ENCODE measurements around the gene UBTF.

UBTF gene

GRCh38 chr17:44198721-44199552 is 20.5 kb downstream of the UBTF start:
- H3K4me3 ChIP-seq (ENCODE audit: control insufficient read depth in 1 of 7, extremely low read depth in 1 of 7, insufficient read depth in 4 of 7, low read depth in 2 of 7, low read length in 6 of 7): peak overlapping the region; percentile 72 to 87 (median 78)
- H3K9me3 ChIP-seq (ENCODE audit: control extremely low read depth in 1 of 5, control insufficient read depth in 4 of 5, insufficient read depth in 2 of 5, low read depth in 1 of 5, low read length in 4 of 5): no peaks in the 10 kb centered on the region
- H3K27me3 ChIP-seq (replicated peaks in 2 of 5; ENCODE audit: control insufficient read depth in 4 of 5, insufficient read depth in 5 of 5, low read length in 4 of 5): no peaks in the 10 kb centered on the region
- peak; percentile 56 to 72 (median 60) for DNase-seq
- 0% methylated on average over 16 of the region's 68 CpGs for WGBS (ENCODE audit: insufficient coverage)
- CTCF ChIA-PET: interaction anchor here (0.9 to 2.4 kb wide), 8 partner anchors 10 to 147 kb away, joined by 3 to 21 read pairs (median 5); partner anchors contain the start of genes SLC25A39 and TMUB2
- H3K36me3 ChIP-seq (ENCODE audit: control insufficient read depth in 4 of 4, insufficient read depth in 4 of 4, low read length in 3 of 4): peaks cover 9 to 35% (median 31%) of the 10 kb centered on the region in 4 experiments
- peak overlapping the region; percentile 72 to 92 for H3K27ac ChIP-seq (ENCODE audit: insufficient read depth in 1 of 2, low read depth in 1 of 2, low read length in 2 of 2, poor library complexity in 1 of 2, severe bottlenecking in 2 of 2)
- H3K4me1 ChIP-seq (ENCODE audit: control extremely low read depth in 1 of 4, control insufficient read depth in 4 of 4, insufficient read depth in 4 of 4, low read length in 3 of 4): peaks cover 6 to 40% (median 40%) of the 10 kb centered on the region in 4 experiments
- POLR2A ChIA-PET: interaction anchor here (0.8 to 2.0 kb wide), 4 partner anchors 12 to 146 kb away, joined by 3 to 14 read pairs (median 8); partner anchors contain the start of genes GRN and TMUB2

- WGBS (ENCODE audit: insufficient coverage): 54% methylated on average over 7 of the region's 11 CpGs
- Histone ChIP-seq H3K9me3 (ENCODE audit: control extremely low read depth in 1 of 5, control insufficient read depth in 4 of 5, insufficient read depth in 2 of 5, low read depth in 1 of 5, low read length in 4 of 5) (no peaks in the 10 kb centered on the region), H3K4me1 (ENCODE audit: control extremely low read depth in 1 of 4, control insufficient read depth in 4 of 4, insufficient read depth in 4 of 4, low read length in 3 of 4) (peaks cover 6 to 33% (median 32%) of the 10 kb centered on the region in 4 experiments), H3K36me3 (ENCODE audit: control insufficient read depth in 4 of 4, insufficient read depth in 4 of 4, low read length in 3 of 4) (peaks cover 9 to 43% (median 36%) of the 10 kb centered on the region in 4 experiments), H3K27ac (ENCODE audit: insufficient read depth in 1 of 2, low read depth in 1 of 2, low read length in 2 of 2, poor library complexity in 1 of 2, severe bottlenecking in 2 of 2) (peak overlapping the region; percentile 72 to 92), H3K27me3 (replicated peaks in 2 of 5; ENCODE audit: control insufficient read depth in 4 of 5, insufficient read depth in 5 of 5, low read length in 4 of 5) (no peaks in the 10 kb centered on the region), H3K4me3 (ENCODE audit: control insufficient read depth in 1 of 7, extremely low read depth in 1 of 7, insufficient read depth in 4 of 7, low read depth in 2 of 7, low read length in 6 of 7) (peak overlapping the region; percentile 72 to 87 (median 78))
- DNase-seq: peak; percentile 83 to 88 (median 86)
- ChIA-PET POLR2A (interaction anchor here (1.4 to 2.0 kb wide), 3 partner anchors 12 to 147 kb away, joined by 6 to 14 read pairs (median 11); partner anchors contain the start of genes GRN and TMUB2), CTCF (interaction anchor here (0.9 to 2.4 kb wide), 8 partner anchors 9 to 148 kb away, joined by 3 to 21 read pairs (median 5); partner anchors contain the start of genes SLC25A39 and TMUB2)
These were observed 21.3 kb downstream of the UBTF start for GRCh38 chr17:44197980-44198720.

GRCh38 chr17:44197107-44197506 is 22.4 kb downstream of the UBTF start:
- Histone ChIP-seq H3K36me3 (ENCODE audit: control insufficient read depth in 4 of 4, insufficient read depth in 4 of 4, low read length in 3 of 4) (peaks cover 9 to 51% (median 42%) of the 10 kb centered on the region in 4 experiments), H3K4me1 (ENCODE audit: control extremely low read depth in 1 of 4, control insufficient read depth in 4 of 4, insufficient read depth in 4 of 4, low read length in 3 of 4) (peaks cover 6 to 27% (median 26%) of the 10 kb centered on the region in 4 experiments), H3K27me3 (replicated peaks in 2 of 5; ENCODE audit: control insufficient read depth in 4 of 5, insufficient read depth in 5 of 5, low read length in 4 of 5) (no peaks in the 10 kb centered on the region), H3K4me3 (ENCODE audit: control insufficient read depth in 1 of 7, extremely low read depth in 1 of 7, insufficient read depth in 4 of 7, low read depth in 2 of 7, low read length in 6 of 7) (peak overlapping the region in 1 of 7 experiments; percentile 4), H3K9me3 (ENCODE audit: control extremely low read depth in 1 of 5, control insufficient read depth in 4 of 5, insufficient read depth in 2 of 5, low read depth in 1 of 5, low read length in 4 of 5) (no peaks in the 10 kb centered on the region), H3K27ac (ENCODE audit: insufficient read depth in 1 of 2, low read depth in 1 of 2, low read length in 2 of 2, poor library complexity in 1 of 2, severe bottlenecking in 2 of 2) (peak overlapping the region; percentile 72 to 92)
- WGBS (ENCODE audit: insufficient coverage): 94% methylated on average over 15 of the region's 15 CpGs
- CTCF ChIA-PET: interaction anchor here (0.8 to 2.4 kb wide), 4 partner anchors 8 to 128 kb away, joined by 3 to 21 read pairs (median 6); partner anchors contain the start of gene SLC25A39
- POLR2A ChIA-PET: no interaction called here
- no peak for DNase-seq

- peaks cover 9 to 76% (median 60%) of the 10 kb centered on the region in 4 experiments for H3K36me3 ChIP-seq (ENCODE audit: control insufficient read depth in 4 of 4, insufficient read depth in 4 of 4, low read length in 3 of 4)
- CTCF ChIA-PET: interaction anchor here (0.7 kb wide), 1 partner anchor 25 kb away, joined by 3 read pairs; no protein-coding TSS in a partner anchor
These were observed 26.0 kb downstream of the UBTF start for GRCh38 chr17:44193326-44194084.

GRCh38 chr17:44192750-44193149 is 26.7 kb downstream of the UBTF start:
- no peak for DNase-seq
- no peaks in the 10 kb centered on the region for H3K9me3 ChIP-seq (ENCODE audit: control extremely low read depth in 1 of 5, control insufficient read depth in 4 of 5, insufficient read depth in 2 of 5, low read depth in 1 of 5, low read length in 4 of 5)
- peaks cover 6 to 16% (median 15%) of the 10 kb centered on the region in 4 experiments for H3K4me1 ChIP-seq (ENCODE audit: control extremely low read depth in 1 of 4, control insufficient read depth in 4 of 4, insufficient read depth in 4 of 4, low read length in 3 of 4)
- CTCF ChIA-PET: interaction anchor here (1.4 kb wide), 1 partner anchor 17 kb away, joined by 4 read pairs; no protein-coding TSS in a partner anchor
- WGBS (ENCODE audit: insufficient coverage): 100% methylated on average over 3 of the region's 5 CpGs
- H3K36me3 ChIP-seq (ENCODE audit: control insufficient read depth in 4 of 4, insufficient read depth in 4 of 4, low read length in 3 of 4): peaks cover 9 to 76% (median 59%) of the 10 kb centered on the region in 4 experiments
- H3K27ac ChIP-seq (ENCODE audit: insufficient read depth in 1 of 2, low read depth in 1 of 2, low read length in 2 of 2, poor library complexity in 1 of 2, severe bottlenecking in 2 of 2): peak overlapping the region in 1 of 2 experiments; percentile 34
- no peak overlapping the region for H3K4me3 ChIP-seq (ENCODE audit: control insufficient read depth in 1 of 7, extremely low read depth in 1 of 7, insufficient read depth in 4 of 7, low read depth in 2 of 7, low read length in 6 of 7)
- POLR2A ChIA-PET: no interaction called here
- H3K27me3 ChIP-seq (replicated peaks in 2 of 5; ENCODE audit: control insufficient read depth in 4 of 5, insufficient read depth in 5 of 5, low read length in 4 of 5): no peaks in the 10 kb centered on the region

More at GRCh38 chr17:44193326-44194084, 26.0 kb downstream of the UBTF start:
- 97% methylated on average over 9 of the region's 14 CpGs for WGBS (ENCODE audit: insufficient coverage)
- H3K4me3 ChIP-seq (ENCODE audit: control insufficient read depth in 1 of 7, extremely low read depth in 1 of 7, insufficient read depth in 4 of 7, low read depth in 2 of 7, low read length in 6 of 7): no peak overlapping the region
- POLR2A ChIA-PET: no interaction called here
- H3K9me3 ChIP-seq (ENCODE audit: control extremely low read depth in 1 of 5, control insufficient read depth in 4 of 5, insufficient read depth in 2 of 5, low read depth in 1 of 5, low read length in 4 of 5): no peaks in the 10 kb centered on the region
- H3K27ac ChIP-seq (ENCODE audit: insufficient read depth in 1 of 2, low read depth in 1 of 2, low read length in 2 of 2, poor library complexity in 1 of 2, severe bottlenecking in 2 of 2): peak overlapping the region in 1 of 2 experiments; percentile 34
- H3K27me3 ChIP-seq (replicated peaks in 2 of 5; ENCODE audit: control insufficient read depth in 4 of 5, insufficient read depth in 5 of 5, low read length in 4 of 5): no peaks in the 10 kb centered on the region
- no peak for DNase-seq
- peaks cover 2 to 17% (median 15%) of the 10 kb centered on the region in 4 experiments for H3K4me1 ChIP-seq (ENCODE audit: control extremely low read depth in 1 of 4, control insufficient read depth in 4 of 4, insufficient read depth in 4 of 4, low read length in 3 of 4)

DNA sequence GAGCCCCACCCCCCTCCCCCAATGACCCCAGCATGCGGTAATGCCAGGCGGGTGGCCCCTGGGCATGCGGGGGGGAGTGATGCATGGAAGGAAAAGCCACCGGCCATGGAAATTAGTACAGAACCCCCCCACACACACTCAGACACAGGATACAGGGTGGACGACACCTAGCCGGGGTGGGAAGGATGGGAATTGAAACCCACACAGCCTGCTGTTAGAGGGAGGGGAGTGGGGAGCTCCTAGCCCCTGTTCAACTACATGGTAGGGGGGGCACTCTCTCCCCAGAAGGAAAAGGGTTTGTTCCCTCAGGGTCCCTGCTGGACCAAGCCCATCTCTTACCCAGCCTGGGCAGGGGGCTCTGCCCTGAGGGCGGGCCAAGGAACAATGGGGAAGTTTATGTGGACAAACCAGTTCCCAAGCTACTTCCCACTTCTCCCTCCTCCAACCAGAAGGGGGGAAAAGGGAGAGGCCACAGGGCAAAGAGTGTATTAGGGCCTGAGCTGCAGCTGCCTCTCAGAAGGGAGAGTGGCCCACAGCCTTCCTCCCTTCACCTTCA is 27.5 kb downstream of the UBTF start:
- Histone ChIP-seq H3K4me1 (ENCODE audit: control extremely low read depth in 1 of 4, control insufficient read depth in 4 of 4, insufficient read depth in 4 of 4, low read length in 3 of 4) (peaks cover 5 to 15% (median 13%) of the 10 kb centered on the region in 4 experiments), H3K9me3 (ENCODE audit: control extremely low read depth in 1 of 5, control insufficient read depth in 4 of 5, insufficient read depth in 2 of 5, low read depth in 1 of 5, low read length in 4 of 5) (no peaks in the 10 kb centered on the region), H3K36me3 (ENCODE audit: control insufficient read depth in 4 of 4, insufficient read depth in 4 of 4, low read length in 3 of 4) (peaks cover 9 to 72% (median 53%) of the 10 kb centered on the region in 4 experiments), H3K27ac (ENCODE audit: insufficient read depth in 1 of 2, low read depth in 1 of 2, low read length in 2 of 2, poor library complexity in 1 of 2, severe bottlenecking in 2 of 2) (peak overlapping the region in 1 of 2 experiments; percentile 34), H3K27me3 (replicated peaks in 2 of 5; ENCODE audit: control insufficient read depth in 4 of 5, insufficient read depth in 5 of 5, low read length in 4 of 5) (no peaks in the 10 kb centered on the region), H3K4me3 (ENCODE audit: control insufficient read depth in 1 of 7, extremely low read depth in 1 of 7, insufficient read depth in 4 of 7, low read depth in 2 of 7, low read length in 6 of 7) (no peak overlapping the region)
- POLR2A ChIA-PET: interaction anchor here (0.5 to 0.6 kb wide), 2 partner anchors 15 to 98 kb away, joined by 3 to 4 read pairs; no protein-coding TSS in a partner anchor
- WGBS (ENCODE audit: insufficient coverage): no CpG with 5 or more reads among the region's 7 CpGs
- CTCF ChIA-PET: interaction anchor here (1.4 to 1.5 kb wide), 2 partner anchors 10 to 18 kb away, joined by 4 to 5 read pairs; no protein-coding TSS in a partner anchor
- DNase-seq: no peak

Measured in common myeloid progenitor, CD34-positive (primary cell).